Measurements from ENCODE around the gene RTCA. TPM values are rescaled to one million over a fixed set of nuclear protein-coding genes. Genes with fewer than 3 reads are reported as not detected.
"Not testable (repeated sequence)": the region's sequence is repeated elsewhere in the genome, so short reads cannot be mapped to it uniquely, and the experiment has no call there.

The RTCA gene
- polyA plus RNA-seq, 1 donor from 2014 or later: 95.2 TPM

DNA sequence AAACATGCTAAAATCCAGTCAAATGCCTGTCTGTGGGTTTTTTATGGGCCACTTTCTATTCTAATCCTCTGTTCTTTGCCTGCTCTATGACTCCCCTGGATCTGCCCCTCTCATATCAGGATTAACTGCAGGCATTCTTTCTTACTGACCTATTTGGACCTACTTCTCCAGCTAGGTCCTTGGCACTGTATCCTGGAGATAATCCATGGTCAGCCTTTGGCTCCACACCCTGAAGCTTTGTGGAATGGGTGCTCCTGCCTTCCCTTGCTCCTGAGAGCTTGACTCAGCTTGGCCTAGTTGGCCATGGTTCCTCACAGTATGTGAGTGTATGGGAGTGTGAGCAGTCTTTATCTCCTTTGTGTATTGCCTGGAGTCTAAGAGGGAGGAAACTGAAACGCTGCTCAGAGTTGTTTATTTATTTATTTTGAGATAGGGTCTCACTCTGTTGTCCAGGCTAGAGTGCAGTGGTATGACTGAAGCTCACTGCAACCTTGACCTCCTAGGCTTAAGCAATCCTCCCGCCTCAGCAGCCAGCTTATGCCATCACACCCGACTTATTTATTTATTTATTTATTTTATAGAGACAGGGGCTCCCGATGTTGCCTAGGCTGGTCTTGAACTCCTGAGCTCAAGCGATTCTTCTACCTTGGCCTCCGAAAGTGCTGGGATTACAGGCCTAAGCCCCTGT is 57.5 kb downstream of the RTCA start:
- Histone ChIP-seq H3K9me3 (ENCODE audit: low read length) (no peaks in the 10 kb centered on the region), H2AFZ (ENCODE audit: low read depth, low read length) (no peak overlapping the region), H3K9me2 (ENCODE audit: insufficient read depth, low read length) (no peaks in the 10 kb centered on the region), H3K4me3 (ENCODE audit: low read length) (no peak overlapping the region), H3K9ac (ENCODE audit: low read length) (no peak overlapping the region), H3K27me3 (ENCODE audit: insufficient read depth, low read depth, low read length) (no peaks in the 10 kb centered on the region), H3K27ac (ENCODE audit: low read length) (no peak overlapping the region), H3K36me3 (ENCODE audit: insufficient read depth, low read length) (no peaks in the 10 kb centered on the region), H4K20me1 (ENCODE audit: insufficient read depth) (no peaks in the 10 kb centered on the region), H3F3A (ENCODE audit: insufficient read depth, low read length, poor library complexity, severe bottlenecking) (no peaks in the 10 kb centered on the region), H3K79me2 (replicated peaks; ENCODE audit: insufficient read depth, low read length) (no peaks in the 10 kb centered on the region), H3K4me2 (ENCODE audit: low read length) (no peak overlapping the region)
- TF ChIP-seq MXI1 (conservative IDR thresholded peaks at IDR 0.05; ENCODE audit: poor library complexity, severe bottlenecking): no peak
- no peak for TF ChIP-seq EZH2 (IDR thresholded peaks at IDR 0.05; ENCODE audit: borderline replicate concordance, insufficient read depth, low read length, poor library complexity, severe bottlenecking)
- TF ChIP-seq EP300 (conservative IDR thresholded peaks at IDR 0.05; ENCODE audit: poor library complexity, severe bottlenecking): no peak

DNA sequence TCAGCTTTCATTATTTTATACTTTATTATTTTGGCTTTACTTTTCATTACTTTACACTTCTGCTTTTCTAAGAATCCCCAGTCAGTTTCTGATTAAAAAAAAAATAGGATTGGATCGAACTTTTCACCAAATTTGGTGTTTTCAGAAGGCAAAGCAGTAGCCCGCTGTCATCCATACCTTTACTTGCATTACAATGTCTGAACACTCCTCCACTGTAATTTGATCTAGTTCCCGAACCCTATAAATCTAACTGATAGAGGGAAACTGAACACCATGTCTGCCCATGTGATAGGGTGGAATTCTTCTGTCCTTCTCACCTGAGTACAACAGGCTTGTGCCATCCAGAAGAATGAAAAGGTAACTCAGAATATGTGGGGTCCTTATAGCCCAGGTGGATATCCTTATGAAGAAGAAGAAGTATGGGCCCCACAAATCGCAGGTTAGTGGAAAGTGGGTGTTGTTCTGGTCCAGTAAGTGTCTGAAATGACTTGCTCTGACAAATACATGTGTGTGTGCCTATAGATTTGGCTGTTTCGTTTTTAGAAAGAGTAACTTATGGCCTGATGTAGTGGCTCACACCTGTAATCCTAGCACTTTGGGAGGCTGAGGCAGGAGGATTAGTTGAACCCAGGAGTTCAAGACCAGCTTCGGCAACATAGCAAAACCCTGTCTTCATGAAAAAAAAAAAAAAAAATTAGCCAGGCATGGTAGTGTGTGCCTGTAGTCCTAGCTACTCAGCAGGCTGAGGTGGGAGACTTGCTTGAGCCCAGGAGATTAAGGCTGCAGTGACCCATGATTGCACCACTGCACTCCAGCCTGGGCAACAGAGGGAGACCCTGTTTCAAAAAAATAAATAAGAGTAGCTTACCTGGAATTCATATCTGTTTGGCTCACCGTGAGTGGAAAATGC is 59.7 kb downstream of the RTCA start:
- no peaks in the 10 kb centered on the region for H3K9me2 ChIP-seq (ENCODE audit: insufficient read depth, low read length)
- no peak overlapping the region for H2AFZ ChIP-seq (ENCODE audit: low read depth, low read length)
- H3K4me3 ChIP-seq (ENCODE audit: low read length): no peak overlapping the region
- no peaks in the 10 kb centered on the region for H3K79me2 ChIP-seq (replicated peaks; ENCODE audit: insufficient read depth, low read length)
- no peaks in the 10 kb centered on the region for H3K36me3 ChIP-seq (ENCODE audit: insufficient read depth, low read length)
- H3K9ac ChIP-seq (ENCODE audit: low read length): no peak overlapping the region
- H3K9me3 ChIP-seq (ENCODE audit: low read length): no peaks in the 10 kb centered on the region
- H3F3A ChIP-seq (ENCODE audit: insufficient read depth, low read length, poor library complexity, severe bottlenecking): no peaks in the 10 kb centered on the region
- TF ChIP-seq SMC3 (conservative IDR thresholded peaks at IDR 0.05; ENCODE audit: poor library complexity): no peak
- no peak for TF ChIP-seq TAF1 (IDR thresholded peaks at IDR 0.05; ENCODE audit: low read depth)
- TF ChIP-seq, protein P1, sequence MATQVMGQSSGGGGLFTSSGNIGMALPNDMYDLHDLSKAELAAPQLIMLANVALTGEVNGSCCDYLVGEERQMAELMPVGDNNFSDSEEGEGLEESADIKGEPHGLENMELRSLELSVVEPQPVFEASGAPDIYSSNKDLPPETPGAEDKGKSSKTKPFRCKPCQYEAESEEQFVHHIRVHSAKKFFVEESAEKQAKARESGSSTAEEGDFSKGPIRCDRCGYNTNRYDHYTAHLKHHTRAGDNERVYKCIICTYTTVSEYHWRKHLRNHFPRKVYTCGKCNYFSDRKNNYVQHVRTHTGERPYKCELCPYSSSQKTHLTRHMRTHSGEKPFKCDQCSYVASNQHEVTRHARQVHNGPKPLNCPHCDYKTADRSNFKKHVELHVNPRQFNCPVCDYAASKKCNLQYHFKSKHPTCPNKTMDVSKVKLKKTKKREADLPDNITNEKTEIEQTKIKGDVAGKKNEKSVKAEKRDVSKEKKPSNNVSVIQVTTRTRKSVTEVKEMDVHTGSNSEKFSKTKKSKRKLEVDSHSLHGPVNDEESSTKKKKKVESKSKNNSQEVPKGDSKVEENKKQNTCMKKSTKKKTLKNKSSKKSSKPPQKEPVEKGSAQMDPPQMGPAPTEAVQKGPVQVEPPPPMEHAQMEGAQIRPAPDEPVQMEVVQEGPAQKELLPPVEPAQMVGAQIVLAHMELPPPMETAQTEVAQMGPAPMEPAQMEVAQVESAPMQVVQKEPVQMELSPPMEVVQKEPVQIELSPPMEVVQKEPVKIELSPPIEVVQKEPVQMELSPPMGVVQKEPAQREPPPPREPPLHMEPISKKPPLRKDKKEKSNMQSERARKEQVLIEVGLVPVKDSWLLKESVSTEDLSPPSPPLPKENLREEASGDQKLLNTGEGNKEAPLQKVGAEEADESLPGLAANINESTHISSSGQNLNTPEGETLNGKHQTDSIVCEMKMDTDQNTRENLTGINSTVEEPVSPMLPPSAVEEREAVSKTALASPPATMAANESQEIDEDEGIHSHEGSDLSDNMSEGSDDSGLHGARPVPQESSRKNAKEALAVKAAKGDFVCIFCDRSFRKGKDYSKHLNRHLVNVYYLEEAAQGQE (IDR thresholded peaks at IDR 0.05; ENCODE audit: borderline replicate concordance): no peak
- TF ChIP-seq, protein P2, sequence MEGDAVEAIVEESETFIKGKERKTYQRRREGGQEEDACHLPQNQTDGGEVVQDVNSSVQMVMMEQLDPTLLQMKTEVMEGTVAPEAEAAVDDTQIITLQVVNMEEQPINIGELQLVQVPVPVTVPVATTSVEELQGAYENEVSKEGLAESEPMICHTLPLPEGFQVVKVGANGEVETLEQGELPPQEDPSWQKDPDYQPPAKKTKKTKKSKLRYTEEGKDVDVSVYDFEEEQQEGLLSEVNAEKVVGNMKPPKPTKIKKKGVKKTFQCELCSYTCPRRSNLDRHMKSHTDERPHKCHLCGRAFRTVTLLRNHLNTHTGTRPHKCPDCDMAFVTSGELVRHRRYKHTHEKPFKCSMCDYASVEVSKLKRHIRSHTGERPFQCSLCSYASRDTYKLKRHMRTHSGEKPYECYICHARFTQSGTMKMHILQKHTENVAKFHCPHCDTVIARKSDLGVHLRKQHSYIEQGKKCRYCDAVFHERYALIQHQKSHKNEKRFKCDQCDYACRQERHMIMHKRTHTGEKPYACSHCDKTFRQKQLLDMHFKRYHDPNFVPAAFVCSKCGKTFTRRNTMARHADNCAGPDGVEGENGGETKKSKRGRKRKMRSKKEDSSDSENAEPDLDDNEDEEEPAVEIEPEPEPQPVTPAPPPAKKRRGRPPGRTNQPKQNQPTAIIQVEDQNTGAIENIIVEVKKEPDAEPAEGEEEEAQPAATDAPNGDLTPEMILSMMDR (IDR thresholded peaks at IDR 0.05; ENCODE audit: poor library complexity, severe bottlenecking): no peak
- TF ChIP-seq EZH2 (IDR thresholded peaks at IDR 0.05; ENCODE audit: borderline replicate concordance, insufficient read depth, low read length, poor library complexity, severe bottlenecking): no peak
- TF ChIP-seq EP300 (conservative IDR thresholded peaks at IDR 0.05; ENCODE audit: poor library complexity, severe bottlenecking): no peak
- no peak for TF ChIP-seq RAD21 (conservative IDR thresholded peaks at IDR 0.05)
- no peak for TF ChIP-seq POLR2AphosphoS5 (IDR thresholded peaks at IDR 0.05)
- no peak for TF ChIP-seq MXI1 (conservative IDR thresholded peaks at IDR 0.05; ENCODE audit: poor library complexity, severe bottlenecking)
- H4K20me1 ChIP-seq (ENCODE audit: insufficient read depth): no peaks in the 10 kb centered on the region
- H3K27me3 ChIP-seq (ENCODE audit: insufficient read depth, low read depth, low read length): no peaks in the 10 kb centered on the region
- no peak overlapping the region for H3K27ac ChIP-seq (ENCODE audit: low read length)
- H3K4me2 ChIP-seq (ENCODE audit: low read length): no peak overlapping the region

DNA sequence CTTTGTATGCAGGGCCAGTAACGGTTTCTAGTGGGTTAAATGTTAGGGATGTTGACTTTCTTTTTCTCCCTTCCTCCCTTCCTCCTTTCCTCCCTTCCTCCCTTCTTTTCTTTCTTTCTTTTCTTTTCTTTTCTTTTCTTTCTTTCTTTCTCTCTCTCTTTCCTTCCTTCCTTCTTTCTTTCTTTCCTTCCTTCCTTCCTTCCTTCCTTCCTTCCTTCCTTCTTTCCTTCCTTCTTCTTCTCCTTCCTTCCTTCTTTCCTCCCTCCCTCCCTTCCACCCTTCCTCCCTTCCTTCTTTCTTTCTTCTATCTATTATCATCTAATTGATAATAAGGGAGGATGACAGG is 60.3 kb downstream of the RTCA start:
- H3K4me2 ChIP-seq (ENCODE audit: low read length); H3K9me2 ChIP-seq (ENCODE audit: insufficient read depth, low read length); H3F3A ChIP-seq (ENCODE audit: insufficient read depth, low read length, poor library complexity, severe bottlenecking); H3K27ac ChIP-seq (ENCODE audit: low read length); H3K4me3 ChIP-seq (ENCODE audit: low read length); H3K9me3 ChIP-seq (ENCODE audit: low read length); H2AFZ ChIP-seq (ENCODE audit: low read depth, low read length); H3K79me2 ChIP-seq (replicated peaks; ENCODE audit: insufficient read depth, low read length); H3K36me3 ChIP-seq (ENCODE audit: insufficient read depth, low read length); H4K20me1 ChIP-seq (ENCODE audit: insufficient read depth); H3K27me3 ChIP-seq (ENCODE audit: insufficient read depth, low read depth, low read length); H3K9ac ChIP-seq (ENCODE audit: low read length): not testable (repeated sequence)

All from neural cell (in vitro differentiated cells).